ENCODE data around the gene GMPR2. TPM values are rescaled to one million over a fixed set of nuclear protein-coding genes. Genes with fewer than 3 reads are reported as not detected.

Gene GMPR2
- total and polyA plus RNA-seq, 2 experiments from 2014 or later, result 60.6 to 70.6 TPM

GRCh38 chr14:24238527-24239037 lies 5.9 kb downstream of the GMPR2 start:
- Histone ChIP-seq H3K36me3 (ENCODE audit: insufficient read depth) (peaks cover 17% of the 10 kb centered on the region; the same call in 1 of the 2 replicates), H3K9me2 (ENCODE audit: insufficient read depth) (no peaks in the 10 kb centered on the region), H4K20me1 (replicated peaks; ENCODE audit: insufficient read depth) (peaks cover 3% of the 10 kb centered on the region; the same call in 1 of the 2 replicates), H3K4me2 (no peak overlapping the region), H3K79me2 (replicated peaks; ENCODE audit: insufficient read depth) (peaks cover 14% of the 10 kb centered on the region), H3K4me3 (no peak overlapping the region), H2AFZ (no peak overlapping the region), H3K27me3 (ENCODE audit: insufficient read depth) (0 out of 2 replicates have a peak, but pooled peaks cover under 1% of the 10 kb centered on the region), H3F3A (replicated peaks; ENCODE audit: low read depth) (peaks cover 9% of the 10 kb centered on the region), H3K27ac (ENCODE audit: low read depth) (no peak overlapping the region), H3K4me1 (ENCODE audit: insufficient read depth) (peaks cover 12% of the 10 kb centered on the region)
- H3K4me1 Mint-ChIP-seq, result peaks cover 9% of the 10 kb centered on the region
- H3K36me3 Mint-ChIP-seq (ENCODE audit: low read depth), result peaks cover 52% of the 10 kb centered on the region
- TF ChIP-seq ZNF462 (CRISPR knock-in tag; IDR thresholded peaks at IDR 0.05), result no peak
- no peak overlapping the region for H3K27ac Mint-ChIP-seq
- ATAC-seq (no peak), DNase-seq (ENCODE audit: low spot score) (no peak)
- H3K27me3 Mint-ChIP-seq (ENCODE audit: insufficient read depth, low read depth, poor library complexity), result peaks cover 11% of the 10 kb centered on the region
- H3K9me3 Mint-ChIP-seq, result no peaks in the 10 kb centered on the region
- H3K4me3 Mint-ChIP-seq, result no peak overlapping the region

- Histone ChIP-seq H3F3A (replicated peaks; ENCODE audit: low read depth) (peaks cover 11% of the 10 kb centered on the region), H2AFZ (no peak overlapping the region), H3K4me3 (no peak overlapping the region), H3K27ac (ENCODE audit: low read depth) (no peak overlapping the region), H3K4me2 (no peak overlapping the region), H3K27me3 (ENCODE audit: insufficient read depth) (peaks cover 3% of the 10 kb centered on the region; the same call in 1 of the 2 replicates), H3K9me2 (ENCODE audit: insufficient read depth) (no peaks in the 10 kb centered on the region), H3K4me1 (ENCODE audit: insufficient read depth) (peaks cover 10% of the 10 kb centered on the region), H3K36me3 (ENCODE audit: insufficient read depth) (peaks cover 17% of the 10 kb centered on the region; the same call in 1 of the 2 replicates), H3K79me2 (replicated peaks; ENCODE audit: insufficient read depth) (0 out of 2 replicates have a peak, but pooled peaks cover 2% of the 10 kb centered on the region), H4K20me1 (replicated peaks; ENCODE audit: insufficient read depth) (no peaks in the 10 kb centered on the region; the same call in 1 of the 2 replicates)
- peak overlapping the region; percentile 97 for H3K4me3 Mint-ChIP-seq
- no peak overlapping the region for H3K27ac Mint-ChIP-seq
- no peak for ATAC-seq
- H3K27me3 Mint-ChIP-seq (ENCODE audit: insufficient read depth, low read depth, poor library complexity), result peaks cover 17% of the 10 kb centered on the region
- H3K9me3 Mint-ChIP-seq, result no peaks in the 10 kb centered on the region
- peaks cover 8% of the 10 kb centered on the region for H3K4me1 Mint-ChIP-seq
- H3K36me3 Mint-ChIP-seq (ENCODE audit: low read depth), result peaks cover 53% of the 10 kb centered on the region
- no peak for DNase-seq (ENCODE audit: low spot score)
- TF ChIP-seq EZH2 (IDR thresholded peaks at IDR 0.05; ENCODE audit: low read depth, unreplicated experiment) (no peak), ZNF331 (CRISPR knock-in tag; IDR thresholded peaks at IDR 0.05; ENCODE audit: low read depth) (no peak), ZNF462 (CRISPR knock-in tag; IDR thresholded peaks at IDR 0.05) (no peak)
These were observed 7.6 kb downstream of the GMPR2 start for GRCh38 chr14:24240110-24240918.
